Activated CD8-positive, alpha-beta memory T cell treated with anti-CD3 and anti-CD28 coated beads for 24 hours (primary cell): ENCODE measurements around the gene VSX2.

Experiments used
- DNase-seq: peaks from one replicate; pipeline ENCODE4 v3.0.0-alpha.2; 2020

The VSX2 gene

GRCh38 chr14:74302634-74303569 lies 63.7 kb downstream of the VSX2 start, which contains the start of gene ABCD4:
Gene ABCD4, minus strand, starts transcription at chr14:74302934. Its CDS starts 22 bp downstream, at chr14:74302912.
- DNase-seq = peak; percentile 92

GRCh38 chr14:74308695-74309094 lies 69.4 kb downstream of the VSX2 start:
- no peak for DNase-seq

GRCh38 chr14:74309125-74310022 lies 70.1 kb downstream of the VSX2 start:
- DNase-seq = no peak

GRCh38 chr14:74312161-74312560 lies 72.9 kb downstream of the VSX2 start:
- no peak for DNase-seq
